Esophagus muscularis mucosa (tissue), 4 donors: Measurements from ENCODE around the gene ARID4B.

Source experiments
- CTCF ChIP-seq, 3 experiments: fragments of 200-600 bp in 2 of 3; fragments of 450-650 bp in 1 of 3; sonication (generic) in 2 of 3; IDR thresholded peaks; one replicate each; pipeline ENCODE4 v1.5.1; 2017 to 2019; ENCODE audit warnings: antibody characterized with exemption in 3 of 3, mild to moderate bottlenecking in 2 of 3, moderate library complexity in 1 of 3
- EP300 ChIP-seq: sonication (generic); formaldehyde crosslinking; IDR thresholded peaks from one replicate; pipeline ENCODE4 v1.6.1; 2017; ENCODE audit warnings: antibody characterized with exemption
- POLR2A ChIP-seq: fragments of 450-650 bp; IDR thresholded peaks from one replicate; pipeline ENCODE4 v1.6.1; 2017; ENCODE audit warnings: antibody characterized with exemption, moderate library complexity, mild to moderate bottlenecking, low read depth
- POLR2AphosphoS5 ChIP-seq, 2 donors: sonication (generic); formaldehyde crosslinking; IDR thresholded peaks; one replicate each; pipeline ENCODE4 v1.6.1; 2017; ENCODE audit warnings: antibody characterized with exemption in 2 of 2

- TF ChIP-seq CTCF (IDR thresholded peaks at IDR 0.05) (no peak), POLR2A (no peak), POLR2AphosphoS5 (IDR thresholded peaks at IDR 0.05) (no peak), EP300 (no peak)
These were observed 100.6 kb downstream of the ARID4B start for GRCh38 chr1:235227414-235227813.
